T47D (cell line): ENCODE results near the gene OR4D9.
A peak's percentile ranks its signal among the peaks of the same experiment; 100 is the strongest.

Experiments used
- DNase-seq, 2 experiments: peaks; one replicate each; pipeline versions ENCODE4 v3.0.0 to v3.0.0-alpha.2; 2011 to 2012; ENCODE audit warnings: low read depth in 1 of 2, low spot score in 1 of 2
- JUND ChIP-seq: IDR thresholded peaks from 2 replicates; pipeline ENCODE4 v1.6.1; 2012; ENCODE audit warnings: low read depth
- in situ Hi-C: cut with HindIII; loops from 2 replicates; pipeline ENCODE4 v1.10.0; 2016; ENCODE audit warnings: low sequenced_read_pairs, low pct_unique_long_range_greater_than_20kb

The OR4D9 gene

DNA sequence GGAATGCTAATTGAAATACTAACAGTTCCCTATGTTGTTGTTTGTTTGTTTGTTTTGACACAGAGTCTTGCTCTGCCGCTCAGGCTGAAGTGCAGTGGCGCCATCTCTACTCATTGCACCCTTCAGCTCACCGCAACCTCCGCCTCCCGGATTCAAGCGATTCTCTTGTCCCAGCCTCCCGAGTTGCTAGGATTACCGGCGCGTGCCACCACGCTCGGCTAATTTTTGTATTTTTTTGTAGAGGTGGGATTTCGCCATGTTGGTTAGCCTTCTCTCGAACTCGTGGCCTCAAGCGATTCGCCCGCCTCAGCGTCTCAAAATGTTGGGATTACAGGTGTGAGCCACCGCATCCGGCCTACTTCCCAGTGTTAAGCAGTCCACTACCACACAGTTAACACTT, 42.0 kb downstream of the OR4D9 start:
- in situ Hi-C loops: no loop called here

DNA sequence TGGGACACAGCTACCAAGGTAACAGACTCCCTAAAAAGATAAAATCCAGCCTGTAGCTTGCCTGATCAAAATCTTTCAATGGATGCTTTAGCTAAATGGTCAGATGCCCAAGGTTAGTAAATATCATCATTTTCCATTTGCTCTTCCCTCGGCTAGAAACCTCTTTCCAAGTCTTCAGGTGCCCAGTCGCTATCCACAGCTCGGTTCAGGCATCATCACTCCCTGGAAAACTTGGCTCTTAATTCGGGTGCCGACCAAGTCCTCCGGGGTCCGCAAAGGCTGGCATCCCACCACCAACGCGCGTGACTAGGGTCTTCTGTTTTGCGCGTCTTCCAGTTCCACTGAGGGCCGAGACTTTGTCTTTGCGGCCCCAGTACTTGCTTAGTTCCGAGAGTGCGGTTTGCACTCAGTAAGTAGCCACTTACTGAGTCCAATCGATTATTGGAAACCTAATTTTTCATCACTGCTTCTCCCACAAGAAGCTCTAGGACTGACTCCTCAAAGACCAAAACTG, 44.3 kb downstream of the OR4D9 start:
- in situ Hi-C loops: no loop called here
- no peak for DNase-seq
- TF ChIP-seq JUND: no peak

More for the DNA sequence above, 42.0 kb downstream of the OR4D9 start:
- no peak for TF ChIP-seq JUND
- DNase-seq: no peak

DNA sequence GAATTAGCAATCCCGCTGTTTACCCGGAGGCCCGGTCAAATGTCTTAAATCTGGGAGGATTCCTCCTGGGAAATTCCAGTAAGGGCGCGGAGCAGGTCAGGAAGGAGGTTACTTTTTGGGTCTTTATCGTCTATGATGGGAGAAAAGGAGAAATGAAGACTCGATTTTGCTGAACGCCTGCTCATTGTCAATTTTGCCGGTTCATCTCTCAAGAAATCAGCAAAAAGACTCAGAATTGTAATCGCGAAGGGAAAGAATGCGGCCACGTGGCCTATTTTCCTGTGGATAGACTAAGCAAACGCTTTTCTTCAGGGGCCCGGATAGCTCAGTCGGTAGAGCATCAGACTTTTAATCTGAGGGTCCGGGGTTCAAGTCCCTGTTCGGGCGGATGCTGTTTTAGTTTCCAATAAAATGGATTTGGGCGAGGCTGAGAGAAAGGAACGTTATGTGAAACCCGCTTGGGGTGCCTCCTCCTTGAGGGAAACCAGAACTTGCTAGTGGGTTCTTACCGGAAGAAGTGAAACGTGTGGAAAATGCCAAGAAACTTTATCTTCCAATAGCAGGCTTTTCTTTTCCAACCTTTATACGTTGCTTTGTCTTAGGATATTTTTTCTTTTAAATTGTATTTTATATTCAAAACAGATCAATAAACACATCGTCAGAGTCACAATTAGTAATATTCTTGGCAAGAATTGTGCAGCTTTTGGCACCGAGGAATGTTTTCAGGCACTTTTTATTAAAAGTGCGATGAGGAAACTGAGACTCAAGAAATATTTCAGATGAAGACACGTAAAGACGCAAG, 45.0 kb downstream of the OR4D9 start:
- in situ Hi-C loops: no loop called here
- peak in 1 of 2 experiments; percentile 83 for DNase-seq
- no peak for TF ChIP-seq JUND

DNA sequence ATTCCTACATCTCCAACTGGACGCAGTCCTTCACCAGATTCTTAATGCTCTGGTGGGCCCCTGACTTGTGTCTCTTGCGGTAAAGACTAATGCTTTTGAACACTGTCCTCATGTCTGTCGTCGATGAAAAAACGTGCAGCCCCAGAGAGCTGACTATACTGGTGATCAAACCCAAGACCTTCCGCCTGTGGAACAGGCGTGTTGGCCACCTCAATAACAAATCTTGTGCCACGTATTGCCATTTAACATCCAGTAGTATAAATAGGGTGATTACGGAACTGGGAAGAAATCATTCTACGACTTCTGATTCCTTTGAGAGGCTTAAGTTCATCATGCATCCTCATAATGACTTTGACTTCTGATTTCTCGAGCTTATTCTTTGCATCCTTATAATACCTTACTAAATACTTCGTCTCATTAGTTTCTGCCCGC, 45.6 kb downstream of the OR4D9 start:
- DNase-seq: peak in 1 of 2 experiments; percentile 56
- TF ChIP-seq JUND: no peak
- in situ Hi-C loops: no loop called here

DNA sequence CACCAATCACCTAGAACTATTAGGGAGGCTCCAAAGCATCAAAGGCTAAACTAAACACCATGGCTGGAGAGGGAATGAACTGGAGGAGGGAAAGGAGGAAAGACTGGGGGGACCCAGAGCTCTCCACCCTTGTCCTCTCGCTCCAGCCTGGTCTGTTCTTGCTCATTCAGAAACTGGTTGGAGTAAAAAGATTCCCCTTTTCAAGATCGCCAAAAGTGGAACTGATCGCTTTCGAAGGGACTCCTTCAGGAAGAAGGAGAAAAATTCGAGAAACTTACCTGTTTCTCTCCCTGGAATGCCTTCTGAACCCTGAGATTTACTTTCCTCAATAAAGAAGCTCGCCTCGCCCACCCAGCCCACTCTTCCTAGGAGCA, 46.9 kb downstream of the OR4D9 start:
- in situ Hi-C loops: no loop called here
- no peak for TF ChIP-seq JUND
- DNase-seq: no peak

DNA sequence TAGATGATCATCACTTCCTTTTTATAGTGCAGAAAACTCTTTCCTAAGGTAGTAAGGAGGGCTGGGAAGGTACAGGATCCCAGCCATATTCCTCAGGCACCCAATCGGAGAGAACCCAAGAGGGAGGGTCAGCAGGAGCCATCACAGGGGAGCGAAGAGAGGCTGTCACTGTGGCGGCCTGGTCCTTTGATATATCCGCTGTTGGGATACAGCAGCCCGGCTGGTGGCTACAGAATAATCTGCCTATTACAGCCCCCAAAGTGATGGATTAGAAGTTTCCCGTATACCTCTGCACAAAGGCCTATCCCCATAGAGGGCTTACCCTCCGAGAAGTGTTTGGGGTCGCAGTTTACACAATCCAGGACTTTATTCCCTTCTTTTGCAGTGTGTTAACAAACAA, 48.5 kb downstream of the OR4D9 start:
- in situ Hi-C loops: no loop called here
- no peak for DNase-seq
- TF ChIP-seq JUND: no peak

DNA sequence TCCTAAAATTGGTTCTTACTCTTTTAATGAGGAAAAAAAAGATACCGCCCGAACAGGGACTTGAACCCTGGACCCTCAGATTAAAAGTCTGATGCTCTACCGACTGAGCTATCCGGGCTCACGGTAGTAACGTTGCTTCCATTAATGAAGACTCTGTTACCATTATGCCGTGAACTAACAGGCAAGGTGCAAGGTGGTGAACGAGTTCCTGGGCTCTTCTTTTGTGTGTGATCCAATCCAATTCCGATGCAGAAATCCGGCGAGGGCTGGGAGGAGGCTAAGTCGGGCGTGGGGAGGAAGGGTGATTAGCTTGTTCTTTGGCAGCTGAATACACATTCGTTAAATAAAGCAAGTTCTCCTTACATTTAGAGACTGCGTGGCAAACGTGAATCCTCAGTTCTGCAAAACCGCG, 49.0 kb downstream of the OR4D9 start:
- peak; percentile 38 to 86 for DNase-seq
- in situ Hi-C loops: no loop called here
- no peak for TF ChIP-seq JUND

DNA sequence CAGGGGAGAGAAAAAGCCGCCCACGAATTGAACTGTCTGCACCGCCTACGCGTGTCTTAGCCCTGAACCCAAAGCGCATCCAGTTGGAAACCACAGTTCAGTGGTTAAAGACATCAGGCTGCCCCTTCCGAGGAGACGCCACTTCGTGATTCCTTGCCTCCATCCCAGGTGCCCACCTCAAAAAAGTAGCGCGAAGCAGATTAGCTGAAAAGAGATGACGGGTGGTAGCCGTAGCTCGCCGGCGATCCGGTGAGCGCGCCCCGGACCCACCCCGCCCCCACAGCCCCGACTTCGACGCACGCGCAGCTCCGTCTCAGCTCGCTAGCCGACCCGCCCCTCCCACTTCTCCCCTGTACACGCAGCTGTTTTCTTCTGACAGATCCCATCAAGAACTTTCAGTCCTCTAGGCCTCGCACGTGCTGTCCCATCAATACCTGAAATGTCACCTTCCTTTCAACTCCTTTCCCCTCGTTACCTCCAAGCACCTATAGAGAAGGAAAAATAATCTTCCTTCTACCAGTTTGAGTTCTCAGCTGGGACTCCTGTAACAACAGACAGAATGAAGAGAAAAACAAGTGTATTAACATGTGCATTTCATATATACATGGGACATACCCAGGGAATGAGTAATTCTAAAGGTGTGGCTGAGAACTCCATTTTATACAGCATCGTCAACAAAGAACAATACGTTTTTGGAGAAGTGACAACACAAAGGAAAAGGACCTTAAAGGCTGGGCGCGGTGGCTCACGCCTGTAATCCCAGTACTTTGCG, 49.5 kb downstream of the OR4D9 start:
- peak; percentile 84 to 89 for DNase-seq
- in situ Hi-C loops: no loop called here

DNA sequence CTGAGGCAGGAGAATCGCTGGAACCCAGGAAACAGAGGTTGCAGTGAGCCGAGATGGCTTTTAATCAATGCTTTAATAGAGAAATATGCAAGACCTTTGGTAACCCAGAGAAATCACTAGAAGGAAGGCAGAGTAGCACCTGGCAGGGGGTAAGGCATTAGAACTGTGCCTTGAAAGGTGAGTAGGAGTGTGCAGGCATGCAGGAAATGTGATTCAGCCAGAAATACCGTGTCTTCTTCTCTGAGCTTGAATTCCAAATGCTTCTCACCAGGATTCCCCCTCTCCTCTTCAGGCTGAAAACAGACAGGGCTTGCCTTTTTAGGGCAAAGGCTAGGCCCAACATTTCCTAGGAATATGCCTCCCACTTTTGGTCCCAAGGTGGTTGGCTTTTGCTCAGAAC, 51.0 kb downstream of the OR4D9 start:
- in situ Hi-C loops: no loop called here
- no peak for TF ChIP-seq JUND
- no peak for DNase-seq

More for the DNA sequence above, 49.5 kb downstream of the OR4D9 start:
- no peak for TF ChIP-seq JUND
